Measurements from ENCODE around the gene PKP3.

GRCh38 chr11:453564-453963 lies 59.6 kb downstream of the PKP3 start:
- no peak for TF ChIP-seq EWSR1 (IDR thresholded peaks at IDR 0.05; ENCODE audit: borderline replicate concordance, low read depth, partially characterized antibody)
- TF ChIP-seq MYNN (IDR thresholded peaks at IDR 0.05) = no peak
- no peak for TF ChIP-seq MYNN (CRISPR knock-in tag; IDR thresholded peaks at IDR 0.05)
- TF ChIP-seq PHF8 (IDR thresholded peaks at IDR 0.05; ENCODE audit: borderline replicate concordance, low read length) = no peak

Measured in K562 (cell line).